Thymus (tissue), 11 donors: Measurements from ENCODE around the gene MDC1. TPM values are rescaled to one million over a fixed set of nuclear protein-coding genes. Genes with fewer than 3 reads are reported as not detected.
"Not testable (repeated sequence)": the region's sequence is repeated elsewhere in the genome, so short reads cannot be mapped to it uniquely, and the experiment has no call there.

ENCODE experiments used
- DNase-seq, 9 donors: peaks; one replicate each; pipeline ENCODE4 v3.0.0-alpha.2; 2013; ENCODE audit warnings: low spot score in 9 of 9, low read depth in 6 of 9, missing footprints in 1 of 9
- H3K27ac ChIP-seq, 2 donors: one replicate each; pipeline ENCODE4 v1.5.1; 2013; ENCODE audit warnings: control low read depth in 1 of 2, low read depth in 1 of 2, low read length in 1 of 2, mild to moderate bottlenecking in 1 of 2, moderate library complexity in 1 of 2
- H3K27me3 ChIP-seq, 2 donors: one replicate each; pipeline ENCODE4 v1.5.1; 2013; ENCODE audit warnings: low read length in 1 of 2; ENCODE audit not compliant: control insufficient read depth in 2 of 2, insufficient read depth in 1 of 2
- H3K36me3 ChIP-seq, 2 donors: one replicate each; pipeline ENCODE4 v1.5.1; 2013; ENCODE audit warnings: low read length in 1 of 2, mild to moderate bottlenecking in 1 of 2, moderate library complexity in 1 of 2; ENCODE audit not compliant: control insufficient read depth in 2 of 2, insufficient read depth in 2 of 2
- H3K4me1 ChIP-seq, 2 donors: one replicate each; pipeline ENCODE4 v1.5.1; 2013; ENCODE audit warnings: low read length in 2 of 2; ENCODE audit not compliant: control insufficient read depth in 2 of 2, insufficient read depth in 2 of 2
- H3K4me3 ChIP-seq, 2 donors: one replicate each; pipeline ENCODE4 v1.5.1; 2013; ENCODE audit warnings: low read length in 2 of 2, control low read depth in 1 of 2, mild to moderate bottlenecking in 1 of 2
- H3K9me3 ChIP-seq, 2 donors: one replicate each; pipeline ENCODE4 v1.5.1; 2013; ENCODE audit warnings: low read length in 1 of 2, mild to moderate bottlenecking in 1 of 2; ENCODE audit not compliant: control insufficient read depth in 2 of 2, insufficient read depth in 1 of 2
- WGBS: extraction: QIAGEN DNeasy Blood & Tissue Kit; methylation state at CpG from one replicate; pipeline ENCODE4 v1.1.7; 2013; 5-methylcytosine and 5-hydroxymethylcytosine counted together
- polyA plus RNA-seq: library from polyadenylated mRNA; stranded (reverse); fragments of 200-250 nt; gene quantifications from one replicate; pipeline ENCODE4 v1.2.3, GENCODE V29; 2013
- total RNA-seq: library from RNA; stranded (reverse); fragments of 120-200 nt; gene quantifications from one replicate; pipeline ENCODE4 v1.2.4, GENCODE V29; 2013
- donor health status: healthy.

MDC1 gene
- total and polyA plus RNA-seq, 2 donors, result 7.6 to 21.6 TPM

GRCh38 chr6:30760549-30760948 is 43.5 kb upstream of the MDC1 start:
- H3K4me3 ChIP-seq, result no peak overlapping the region
- H3K4me1 ChIP-seq, result peaks cover 3 to 13% of the 10 kb centered on the region in 2 donors
- no peaks in the 10 kb centered on the region for H3K9me3 ChIP-seq
- no peaks in the 10 kb centered on the region for H3K27me3 ChIP-seq
- no peak overlapping the region for H3K27ac ChIP-seq
- DNase-seq, result no peak
- H3K36me3 ChIP-seq, result no peaks in the 10 kb centered on the region
- WGBS, result 86% methylated on average over 8 of the region's 8 CpGs

GRCh38 chr6:30759575-30760239 is 42.6 kb upstream of the MDC1 start:
- Histone ChIP-seq H3K4me3 (no peak overlapping the region), H3K4me1 (peaks cover 3 to 13% of the 10 kb centered on the region in 2 donors), H3K36me3 (no peaks in the 10 kb centered on the region), H3K9me3 (no peaks in the 10 kb centered on the region), H3K27ac (no peak overlapping the region), H3K27me3 (no peaks in the 10 kb centered on the region)
- WGBS, result 97% methylated on average over 10 of the region's 10 CpGs
- DNase-seq, result no peak

GRCh38 chr6:30757261-30757904 is 40.3 kb upstream of the MDC1 start:
- Histone ChIP-seq H3K4me3 (no peak overlapping the region), H3K27me3 (no peaks in the 10 kb centered on the region), H3K27ac (no peak overlapping the region), H3K36me3 (no peaks in the 10 kb centered on the region), H3K9me3 (no peaks in the 10 kb centered on the region), H3K4me1 (no peaks in the 10 kb centered on the region)
- DNase-seq, result no peak
- 93% methylated on average over 1 of the region's 1 CpG for WGBS

GRCh38 chr6:30756405-30757003 is 39.4 kb upstream of the MDC1 start:
- 98% methylated on average over 7 of the region's 7 CpGs for WGBS
- H3K4me3 ChIP-seq, H3K36me3 ChIP-seq, H3K27me3 ChIP-seq, H3K9me3 ChIP-seq, H3K27ac ChIP-seq, DNase-seq, H3K4me1 ChIP-seq: not testable (repeated sequence)

- no peak overlapping the region for H3K4me3 ChIP-seq
- H3K9me3 ChIP-seq, result no peaks in the 10 kb centered on the region
- no peak overlapping the region for H3K27ac ChIP-seq
- WGBS, result 94% methylated on average over 3 of the region's 3 CpGs
- H3K27me3 ChIP-seq, result no peaks in the 10 kb centered on the region
- no peak for DNase-seq
- no peaks in the 10 kb centered on the region for H3K4me1 ChIP-seq
- no peaks in the 10 kb centered on the region for H3K36me3 ChIP-seq
Observed at GRCh38 chr6:30754631-30755030, 37.5 kb upstream of the MDC1 start.

- H3K27ac ChIP-seq, result peak overlapping the region; percentile 19 to 84
- no peaks in the 10 kb centered on the region for H3K36me3 ChIP-seq
- WGBS, result 75% methylated on average over 12 of the region's 12 CpGs
- H3K4me1 ChIP-seq, result peaks cover 3 to 11% of the 10 kb centered on the region in 2 donors
- peak in 1 of 9 donors; percentile 12 for DNase-seq
- H3K9me3 ChIP-seq, result no peaks in the 10 kb centered on the region
- H3K4me3 ChIP-seq, result no peak overlapping the region
- H3K27me3 ChIP-seq, result no peaks in the 10 kb centered on the region
Observed at GRCh38 chr6:30752157-30752927, 35.3 kb upstream of the MDC1 start.

- Histone ChIP-seq H3K27me3 (no peaks in the 10 kb centered on the region), H3K4me3 (no peak overlapping the region), H3K4me1 (peaks cover 3 to 11% of the 10 kb centered on the region in 2 donors), H3K27ac (no peak overlapping the region), H3K36me3 (no peaks in the 10 kb centered on the region), H3K9me3 (peaks cover 0 to under 1% of the 10 kb centered on the region in 2 donors)
- no peak for DNase-seq
Observed at GRCh38 chr6:30750379-30750668, 33.2 kb upstream of the MDC1 start.

GRCh38 chr6:30749554-30750378 is 32.7 kb upstream of the MDC1 start:
- WGBS, result 97% methylated on average over 12 of the region's 12 CpGs
- Histone ChIP-seq H3K27me3 (no peaks in the 10 kb centered on the region), H3K4me3 (no peak overlapping the region), H3K27ac (no peak overlapping the region), H3K9me3 (peaks cover 0 to 4% of the 10 kb centered on the region in 2 donors), H3K36me3 (no peaks in the 10 kb centered on the region), H3K4me1 (peaks cover 3 to 16% of the 10 kb centered on the region in 2 donors)
- DNase-seq, result no peak
